NT2/D1 (cell line): ENCODE measurements around the gene PLCL1.

Experiments used
- SUZ12 ChIP-seq: IDR thresholded peaks from 2 replicates; pipeline ENCODE4 v1.6.1; 2011; ENCODE audit not compliant: insufficient read length, insufficient read depth; ENCODE audit errors: extremely low read depth
- YY1 ChIP-seq: IDR thresholded peaks from 2 replicates; pipeline ENCODE4 v1.6.1; 2011; ENCODE audit not compliant: insufficient read length, insufficient read depth
- ZNF274 ChIP-seq: IDR thresholded peaks from 2 replicates; pipeline ENCODE4 v1.6.1; 2011; ENCODE audit warnings: mild to moderate bottlenecking, low read depth, low read length

DNA sequence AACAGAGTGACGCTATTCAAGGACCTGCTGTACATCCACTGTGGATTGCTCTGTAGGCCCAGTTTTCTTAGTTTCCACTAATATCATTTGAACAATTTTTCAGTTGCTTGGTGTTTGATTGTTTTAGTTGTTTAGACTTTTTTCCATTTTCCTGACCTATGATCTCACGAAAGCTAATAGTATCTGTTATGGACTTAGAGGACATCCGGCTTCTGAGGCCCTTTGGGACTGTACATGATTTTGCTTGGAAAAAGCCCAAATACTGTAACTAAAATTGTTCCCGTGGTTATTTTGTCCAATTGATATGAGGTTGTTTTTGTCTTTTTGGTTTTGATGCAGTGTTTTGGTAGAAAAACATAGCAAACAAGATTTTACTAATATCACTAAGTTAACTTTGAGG, 174.6 kb downstream of the PLCL1 start:
- no peak for TF ChIP-seq YY1
- no peak for TF ChIP-seq ZNF274
- TF ChIP-seq SUZ12 = no peak
